HCT116 (cell line): ENCODE data around the gene FKBP15. TPM values are rescaled to one million over a fixed set of nuclear protein-coding genes. Genes with fewer than 3 reads are reported as not detected.

Experiments used
- ATAC-seq: fragments of 200-7000 bp; cut with Tn5 transposase; 2 replicates; pipeline ENCODE4 v1.9.1; 2020; ENCODE audit warnings: mild to moderate bottlenecking, moderate library complexity
- BruUV-seq: library from RNA; stranded (reverse); fragments of 400-500 nt; replicated peaks from 2 replicates; lab custom pipeline; 2021; lab: Mats Ljungman, UMichigan
- CTCF ChIA-PET: fragments of 300-600 bp; sonication (Branson Sonifier 250); formaldehyde crosslinking; loops from one replicate; lab custom pipeline; 2021; ENCODE audit warnings: antibody characterized with exemption; lab: Charles Lee
- POLR2A ChIA-PET: fragments of 300-600, 350-600 bp; sonication (Branson Sonifier 250); formaldehyde crosslinking; loops from one replicate; lab custom pipeline; 2021; ENCODE audit warnings: antibody characterized with exemption; lab: Charles Lee
- RAD21 ChIA-PET, 2 experiments: fragments of 300-600 bp; sonication (Branson Sonifier 250); formaldehyde crosslinking; loops; one replicate each; lab custom pipeline; 2023; ENCODE audit warnings: low total read pairs in 2 of 2; ENCODE audit not compliant: uncharacterized antibody in 2 of 2, unreplicated experiment in 2 of 2, low non-redundant PET in 1 of 2; lab: Charles Lee
- DNase-seq: peaks from one replicate; pipeline ENCODE4 v3.0.0-alpha.2; 2010; ENCODE audit warnings: low read depth, low spot score
- H2AFZ ChIP-seq: fragments of 200-600 bp; shearing (Covaris generic), sonication (generic); 2 replicates; pipeline ENCODE4 v1.6.1; 2017; ENCODE audit warnings: low read depth, mixed run types, mixed read lengths, antibody characterized with exemption, low read length; ENCODE audit not compliant: poor library complexity, severe bottlenecking
- H3K27ac ChIP-seq: 2 replicates; pipeline ENCODE4 v1.5.1; 2012; ENCODE audit warnings: low read depth, low read length
- H3K27me3 ChIP-seq: fragments of 200-600 bp; sonication (generic); 2 replicates; pipeline ENCODE4 v1.6.1; 2016; ENCODE audit warnings: mixed run types, low read length, mixed read lengths; ENCODE audit not compliant: insufficient read depth
- H3K36me3 ChIP-seq, 2 experiments: fragments of 200-500 bp in 1 of 2; fragments of 200-600 bp in 1 of 2; sonication (Bioruptor generic) in 1 of 2; sonication (generic) in 1 of 2; 2 replicates each; pipeline versions ENCODE4 v1.5.1 to v1.6.1; 2014 to 2016; ENCODE audit warnings: low read length in 2 of 2, inconsistent platforms in 1 of 2, mixed read lengths in 1 of 2, mixed run types in 1 of 2; ENCODE audit not compliant: insufficient read depth in 2 of 2, control insufficient read depth in 1 of 2
- H3K4me1 ChIP-seq, 2 experiments: fragments of 200-600 bp in 1 of 2; sonication (generic) in 1 of 2; 2 replicates each; pipeline versions ENCODE4 v1.5.1 to v1.6.1; 2012 to 2017; ENCODE audit warnings: low read length in 2 of 2, inconsistent platforms in 1 of 2, mild to moderate bottlenecking in 1 of 2, mixed read lengths in 1 of 2, mixed run types in 1 of 2, moderate library complexity in 1 of 2; ENCODE audit not compliant: insufficient read depth in 2 of 2, control insufficient read depth in 1 of 2
- H3K4me2 ChIP-seq: fragments of 200-600 bp; sonication (generic); 2 replicates; pipeline ENCODE4 v1.6.1; 2017; ENCODE audit warnings: mixed run types, low read length, mixed read lengths
- H3K4me3 ChIP-seq, 2 experiments: fragments of 200-600 bp in 1 of 2; sonication (generic) in 1 of 2; replicated peaks in 1 of 2; 2 replicates each; pipeline ENCODE4 v1.5.1; 2011 to 2016; ENCODE audit warnings: low read length in 2 of 2, control low read depth in 1 of 2, low read depth in 1 of 2, mild to moderate bottlenecking in 1 of 2, mixed read lengths in 1 of 2, mixed run types in 1 of 2
- H3K79me2 ChIP-seq: fragments of 200-600 bp; sonication (generic); 2 replicates; pipeline ENCODE4 v1.6.1; 2017; ENCODE audit warnings: mild to moderate bottlenecking, mixed run types, low read length, moderate library complexity, mixed read lengths; ENCODE audit not compliant: insufficient read depth
- H3K9ac ChIP-seq: fragments of 200-600 bp; sonication (generic); 2 replicates; pipeline ENCODE4 v1.6.1; 2016; ENCODE audit warnings: low read length, mixed read lengths
- H3K9me2 ChIP-seq: fragments of 200-600 bp; sonication (generic), shearing (Covaris generic); 2 replicates; pipeline ENCODE4 v1.6.1; 2017; ENCODE audit warnings: mixed run types, mild to moderate bottlenecking, moderate library complexity; ENCODE audit not compliant: insufficient read depth
- H3K9me3 ChIP-seq, 2 experiments: fragments of 200-500 bp in 1 of 2; fragments of 200-600 bp in 1 of 2; sonication (Bioruptor generic) in 1 of 2; sonication (generic) in 1 of 2; 2 replicates each; pipeline ENCODE4 v1.6.1; 2014 to 2017; ENCODE audit warnings: low read length in 2 of 2, mixed read lengths in 2 of 2, inconsistent platforms in 1 of 2, low read depth in 1 of 2, mild to moderate bottlenecking in 1 of 2, mixed run types in 1 of 2, moderate library complexity in 1 of 2; ENCODE audit not compliant: control insufficient read depth in 1 of 2, insufficient read depth in 1 of 2
- H4K20me1 ChIP-seq: fragments of 200-600 bp; sonication (generic), shearing (Covaris generic); 2 replicates; pipeline ENCODE4 v1.6.1; 2017; ENCODE audit warnings: mixed run types, mild to moderate bottlenecking, moderate library complexity; ENCODE audit not compliant: insufficient read depth
- CBX3 ChIP-seq: IDR thresholded peaks from 2 replicates; pipeline ENCODE4 v1.6.1; 2012; ENCODE audit warnings: low read depth
- EZH2 ChIP-seq: fragments of 200-600 bp; sonication (generic); IDR thresholded peaks from 2 replicates; pipeline ENCODE4 v1.6.1; 2017; ENCODE audit warnings: antibody characterized with exemption, mixed run types
- FOSL1 ChIP-seq: IDR thresholded peaks from 2 replicates; pipeline ENCODE4 v1.6.1; 2012; ENCODE audit warnings: low read depth
- JUND ChIP-seq: IDR thresholded peaks from 2 replicates; pipeline ENCODE4 v1.6.1; 2012
- POLR2A ChIP-seq: IDR thresholded peaks from 2 replicates; pipeline ENCODE4 v1.7.0; 2011; ENCODE audit warnings: borderline replicate concordance; ENCODE audit not compliant: insufficient read depth, insufficient read length; ENCODE audit errors: extremely low read depth
- POLR2AphosphoS5 ChIP-seq: IDR thresholded peaks from 2 replicates; pipeline ENCODE4 v1.6.1; 2011; ENCODE audit warnings: mild to moderate bottlenecking, low read depth, low read length, moderate library complexity
- RAD21 ChIP-seq: IDR thresholded peaks from 2 replicates; pipeline ENCODE4 v1.6.1; 2012; ENCODE audit warnings: low read depth, mild to moderate bottlenecking
- REST ChIP-seq: IDR thresholded peaks from 2 replicates; pipeline ENCODE4 v1.6.1; 2012; ENCODE audit warnings: low read depth
- intact Hi-C: fragments of 100-400 bp; cut with micrococcal nuclease; formaldehyde crosslinking; loops from 2 replicates; pipeline ENCODE4 v1.10.0; 2022
- total RNA-seq: library from RNA; stranded (reverse); gene quantifications from one replicate; pipeline ENCODE4 v1.2.1, GENCODE V29; 2021; ENCODE audit not compliant: unreplicated experiment
- TF ChIP-seq, protein P1 (sequence below), 3 experiments: fragments of 200-600 bp in 1 of 3; sonication (generic) in 1 of 3; IDR thresholded peaks in 2 of 3; conservative IDR thresholded peaks in 1 of 3; 2 replicates each; pipeline ENCODE4 v1.5.1; 2012 to 2017; ENCODE audit warnings: low read depth in 2 of 3, low read length in 2 of 3, antibody characterized with exemption in 1 of 3, borderline replicate concordance in 1 of 3, control low read depth in 1 of 3, mild to moderate bottlenecking in 1 of 3, mixed read lengths in 1 of 3, mixed run types in 1 of 3, moderate library complexity in 1 of 3; ENCODE audit not compliant: insufficient read depth in 1 of 3
- TF ChIP-seq, protein P2 (sequence below): IDR thresholded peaks from 2 replicates; pipeline ENCODE4 v1.6.1; 2011; ENCODE audit warnings: mild to moderate bottlenecking, low read length, moderate library complexity; ENCODE audit not compliant: insufficient replicate concordance; ENCODE audit errors: extremely low read depth

Gene FKBP15
- total RNA-seq, 1 experiment from 2014 or later: 13.8 TPM

- Histone ChIP-seq H3K4me1 (no peaks in the 10 kb centered on the region), H3K36me3 (peaks cover 7 to 12% of the 10 kb centered on the region in 2 experiments; a peak in 3 of 4 replicates), H3K27ac (no peak overlapping the region), H3K9me3 (no peaks in the 10 kb centered on the region; a peak in 1 of 4 replicates), H3K79me2 (no peaks in the 10 kb centered on the region), H3K4me3 (no peak overlapping the region), H3K9me2 (no peaks in the 10 kb centered on the region), H3K27me3 (no peaks in the 10 kb centered on the region)
- ChIA-PET POLR2A (no interaction called here), CTCF (no interaction called here)
- TF ChIP-seq JUND (no peak), RAD21 (no peak), REST (no peak), CBX3 (no peak), POLR2A (no peak), POLR2AphosphoS5 (no peak), FOSL1 (no peak), EZH2 (no peak)
- TF ChIP-seq, protein P1, sequence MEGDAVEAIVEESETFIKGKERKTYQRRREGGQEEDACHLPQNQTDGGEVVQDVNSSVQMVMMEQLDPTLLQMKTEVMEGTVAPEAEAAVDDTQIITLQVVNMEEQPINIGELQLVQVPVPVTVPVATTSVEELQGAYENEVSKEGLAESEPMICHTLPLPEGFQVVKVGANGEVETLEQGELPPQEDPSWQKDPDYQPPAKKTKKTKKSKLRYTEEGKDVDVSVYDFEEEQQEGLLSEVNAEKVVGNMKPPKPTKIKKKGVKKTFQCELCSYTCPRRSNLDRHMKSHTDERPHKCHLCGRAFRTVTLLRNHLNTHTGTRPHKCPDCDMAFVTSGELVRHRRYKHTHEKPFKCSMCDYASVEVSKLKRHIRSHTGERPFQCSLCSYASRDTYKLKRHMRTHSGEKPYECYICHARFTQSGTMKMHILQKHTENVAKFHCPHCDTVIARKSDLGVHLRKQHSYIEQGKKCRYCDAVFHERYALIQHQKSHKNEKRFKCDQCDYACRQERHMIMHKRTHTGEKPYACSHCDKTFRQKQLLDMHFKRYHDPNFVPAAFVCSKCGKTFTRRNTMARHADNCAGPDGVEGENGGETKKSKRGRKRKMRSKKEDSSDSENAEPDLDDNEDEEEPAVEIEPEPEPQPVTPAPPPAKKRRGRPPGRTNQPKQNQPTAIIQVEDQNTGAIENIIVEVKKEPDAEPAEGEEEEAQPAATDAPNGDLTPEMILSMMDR (IDR thresholded peaks at IDR 0.05 in 2 of 3, conservative IDR thresholded peaks at IDR 0.05 in 1 of 3; ENCODE audit: borderline replicate concordance in 1 of 3, insufficient read depth in 1 of 3, low read depth in 2 of 3, low read length in 2 of 3): no peak
- TF ChIP-seq, protein P2, sequence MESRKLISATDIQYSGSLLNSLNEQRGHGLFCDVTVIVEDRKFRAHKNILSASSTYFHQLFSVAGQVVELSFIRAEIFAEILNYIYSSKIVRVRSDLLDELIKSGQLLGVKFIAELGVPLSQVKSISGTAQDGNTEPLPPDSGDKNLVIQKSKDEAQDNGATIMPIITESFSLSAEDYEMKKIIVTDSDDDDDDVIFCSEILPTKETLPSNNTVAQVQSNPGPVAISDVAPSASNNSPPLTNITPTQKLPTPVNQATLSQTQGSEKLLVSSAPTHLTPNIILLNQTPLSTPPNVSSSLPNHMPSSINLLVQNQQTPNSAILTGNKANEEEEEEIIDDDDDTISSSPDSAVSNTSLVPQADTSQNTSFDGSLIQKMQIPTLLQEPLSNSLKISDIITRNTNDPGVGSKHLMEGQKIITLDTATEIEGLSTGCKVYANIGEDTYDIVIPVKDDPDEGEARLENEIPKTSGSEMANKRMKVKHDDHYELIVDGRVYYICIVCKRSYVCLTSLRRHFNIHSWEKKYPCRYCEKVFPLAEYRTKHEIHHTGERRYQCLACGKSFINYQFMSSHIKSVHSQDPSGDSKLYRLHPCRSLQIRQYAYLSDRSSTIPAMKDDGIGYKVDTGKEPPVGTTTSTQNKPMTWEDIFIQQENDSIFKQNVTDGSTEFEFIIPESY: no peak
- TF ChIP-seq, all 23 proteins: peak for 0
- intact Hi-C loops: no loop called here
- Histone ChIP-seq H2AFZ (no peak overlapping the region), H3K4me2 (no peak overlapping the region), H4K20me1 (no peaks in the 10 kb centered on the region), H3K9ac (no peak overlapping the region)
- BruUV-seq: no TSS peak
- no peak for ATAC-seq
- RAD21 ChIA-PET: no interaction called here
- no peak for DNase-seq
Observed at GRCh38 chr9:113254991-113255390, 33.9 kb upstream of the FKBP15 start.
